ENCODE measurements around the gene OR56A1. TPM values are rescaled to one million over a fixed set of nuclear protein-coding genes. Genes with fewer than 3 reads are reported as not detected.
"Not testable (repeated sequence)": the region's sequence is repeated elsewhere in the genome, so short reads cannot be mapped to it uniquely, and the experiment has no call there.

The OR56A1 gene
- total RNA-seq (0.03 TPM), polyA plus RNA-seq (ENCODE audit: insufficient read depth, low read depth, low replicate concordance) (not detected)
- long read RNA-seq, donor 1: 0 reads
- long read RNA-seq, donor 2: 0 reads
- long read RNA-seq, donor 3: 0 reads
- long read RNA-seq, donor 4: 0 reads
- long read RNA-seq, donor 5: 0 reads
- long read RNA-seq, donor 6: 0 reads
- long read RNA-seq, donor 7: 0 reads
- long read RNA-seq, donor 8: 0 reads
- long read RNA-seq, donor 9, partial matches to known transcripts: 0 of 1 reads
- long read RNA-seq, donor 9, other reads (novel, unspliced or antisense): 0 of 1 reads
- long read RNA-seq, donor 10: 0 reads

- Histone ChIP-seq H3K36me3 (ENCODE audit: control insufficient read depth in 2 of 3, insufficient read depth in 3 of 3, low read length in 3 of 3) (no peaks in the 10 kb centered on the region), H3K9ac (ENCODE audit: low read length in 3 of 3) (no peak within 1 kb of the TSS), H3K4me3 (ENCODE audit: low read length in 3 of 3) (no peak within 1 kb of the TSS), H3K4me1 (ENCODE audit: control insufficient read depth in 2 of 3, insufficient read depth in 2 of 3, low read depth in 1 of 3, low read length in 3 of 3) (no peaks in the 10 kb centered on the region), H3K27me3 (ENCODE audit: control insufficient read depth, insufficient read depth, low read length) (no peaks in the 10 kb centered on the region), H3K27ac (ENCODE audit: low read depth in 2 of 2, low read length in 2 of 2) (no peak within 1 kb of the TSS), H3K9me3 (ENCODE audit: control insufficient read depth in 2 of 3, insufficient read depth in 1 of 3, low read length in 3 of 3) (no peaks in the 10 kb centered on the region)
- intact Hi-C loops (cut with DNase I): no loop called here
- no peak for TF ChIP-seq CTCF (IDR thresholded peaks at IDR 0.05; ENCODE audit: borderline replicate concordance, extremely low read depth, insufficient read depth)
- DNase-seq (no peak), FAIRE-seq (no peak)
These were observed at the start of gene OR56A1 for GRCh38 chr11:6030708-6031405. OR56A1 (minus strand) TSS chr11:6030758; CDS start chr11:6027692, 3,066 bp downstream.

GRCh38 chr11:6079463-6079862, 48.9 kb upstream of the OR56A1 start:
- TF ChIP-seq CTCF (IDR thresholded peaks at IDR 0.05; ENCODE audit: borderline replicate concordance, extremely low read depth, insufficient read depth): no peak
- intact Hi-C loops (cut with DNase I): no loop called here
- FAIRE-seq (no peak), DNase-seq (no peak)
- H3K9me3 ChIP-seq (ENCODE audit: control insufficient read depth in 2 of 3, insufficient read depth in 1 of 3, low read length in 3 of 3): peaks cover 0 to 5% (median 0%) of the 10 kb centered on the region in 3 donors
- H3K4me1 ChIP-seq (ENCODE audit: control insufficient read depth in 2 of 3, insufficient read depth in 2 of 3, low read depth in 1 of 3, low read length in 3 of 3): no peaks in the 10 kb centered on the region
- H3K4me3 ChIP-seq (ENCODE audit: low read length in 3 of 3): no peak overlapping the region
- H3K27ac ChIP-seq (ENCODE audit: low read depth in 2 of 2, low read length in 2 of 2): no peak overlapping the region
- no peaks in the 10 kb centered on the region for H3K36me3 ChIP-seq (ENCODE audit: control insufficient read depth in 2 of 3, insufficient read depth in 3 of 3, low read length in 3 of 3)
- no peaks in the 10 kb centered on the region for H3K27me3 ChIP-seq (ENCODE audit: control insufficient read depth, insufficient read depth, low read length)
- H3K9ac ChIP-seq (ENCODE audit: low read length in 3 of 3): no peak overlapping the region

- no peak for DNase-seq
- peaks cover 0 to 5% (median 0%) of the 10 kb centered on the region in 3 donors for H3K9me3 ChIP-seq (ENCODE audit: control insufficient read depth in 2 of 3, insufficient read depth in 1 of 3, low read length in 3 of 3)
- H3K36me3 ChIP-seq (ENCODE audit: control insufficient read depth in 2 of 3, insufficient read depth in 3 of 3, low read length in 3 of 3): no peaks in the 10 kb centered on the region
- no peak overlapping the region for H3K4me3 ChIP-seq (ENCODE audit: low read length in 3 of 3)
- no peak overlapping the region for H3K9ac ChIP-seq (ENCODE audit: low read length in 3 of 3)
- no peak for TF ChIP-seq CTCF (IDR thresholded peaks at IDR 0.05; ENCODE audit: borderline replicate concordance, extremely low read depth, insufficient read depth)
- no peaks in the 10 kb centered on the region for H3K27me3 ChIP-seq (ENCODE audit: control insufficient read depth, insufficient read depth, low read length)
- FAIRE-seq: no peak
- no peaks in the 10 kb centered on the region for H3K4me1 ChIP-seq (ENCODE audit: control insufficient read depth in 2 of 3, insufficient read depth in 2 of 3, low read depth in 1 of 3, low read length in 3 of 3)
- no peak overlapping the region for H3K27ac ChIP-seq (ENCODE audit: low read depth in 2 of 2, low read length in 2 of 2)
- intact Hi-C loops (cut with DNase I): no loop called here
These were observed 47.2 kb upstream of the OR56A1 start for GRCh38 chr11:6077723-6078122.

- DNase-seq; intact Hi-C loops (cut with DNase I); FAIRE-seq; H3K27ac ChIP-seq (ENCODE audit: low read depth in 2 of 2, low read length in 2 of 2); H3K4me1 ChIP-seq (ENCODE audit: control insufficient read depth in 2 of 3, insufficient read depth in 2 of 3, low read depth in 1 of 3, low read length in 3 of 3); H3K36me3 ChIP-seq (ENCODE audit: control insufficient read depth in 2 of 3, insufficient read depth in 3 of 3, low read length in 3 of 3); H3K27me3 ChIP-seq (ENCODE audit: control insufficient read depth, insufficient read depth, low read length); H3K9me3 ChIP-seq (ENCODE audit: control insufficient read depth in 2 of 3, insufficient read depth in 1 of 3, low read length in 3 of 3); H3K4me3 ChIP-seq (ENCODE audit: low read length in 3 of 3); H3K9ac ChIP-seq (ENCODE audit: low read length in 3 of 3): not testable (repeated sequence)
These were observed 45.9 kb upstream of the OR56A1 start for GRCh38 chr11:6076443-6076842.

All from kidney (tissue), 22 donors.